GM19238 (cell line): ENCODE results near the gene CALU.

ENCODE experiments used
- DNase-seq: peaks from one replicate; pipeline ENCODE4 v3.0.0; 2011; ENCODE audit warnings: low spot score; ENCODE audit not compliant: insufficient read length

The CALU gene

DNA sequence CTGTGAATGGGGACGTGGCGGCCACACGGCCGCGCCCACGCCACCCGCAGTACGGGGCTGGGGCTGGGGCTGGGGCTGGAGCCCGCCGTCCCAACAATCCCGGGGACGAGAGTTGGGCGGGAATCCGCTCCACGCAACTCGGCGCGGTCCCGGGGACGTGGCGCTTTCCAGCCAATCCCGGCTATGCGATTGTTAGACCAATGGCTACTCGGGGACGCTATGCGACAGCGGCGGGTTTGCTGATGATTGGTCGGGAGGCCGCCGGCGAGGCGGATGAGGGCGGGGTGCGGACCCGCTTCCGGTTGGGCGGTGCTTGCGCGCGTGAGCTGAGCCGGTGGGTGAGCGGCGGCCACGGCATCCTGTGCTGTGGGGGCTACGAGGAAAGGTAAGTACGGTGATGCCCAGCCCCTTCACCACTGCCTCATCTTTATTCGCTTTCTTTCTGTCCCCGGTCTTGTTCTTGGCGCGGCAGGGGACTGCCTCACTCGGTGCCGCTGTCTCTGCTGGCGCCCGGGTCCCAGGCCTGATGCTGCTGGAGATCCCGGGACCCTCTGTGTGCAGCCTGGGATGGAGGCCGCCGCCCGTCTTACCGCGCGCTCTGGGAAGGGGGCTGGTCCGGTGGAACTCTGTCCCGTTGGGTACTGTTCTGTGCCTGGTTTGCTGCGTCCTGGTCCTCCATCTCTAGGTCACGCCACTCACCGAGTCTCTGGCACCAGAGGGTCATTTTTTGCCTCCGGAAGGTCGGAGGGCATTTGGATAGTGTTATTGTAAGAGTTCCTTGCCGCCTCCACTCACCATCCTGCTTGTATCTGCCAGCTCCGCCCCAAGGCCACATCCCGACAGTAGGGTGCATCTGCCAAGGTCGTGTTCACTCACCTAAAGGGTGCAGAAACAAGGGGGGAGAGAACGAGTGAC, at the start of gene CALU:
CALU (plus strand) TSS at position 312 of the 915 bp plus-strand sequence. CDS start 9,225 bp downstream, outside the sequence.
- peak; percentile 98 for DNase-seq

DNA sequence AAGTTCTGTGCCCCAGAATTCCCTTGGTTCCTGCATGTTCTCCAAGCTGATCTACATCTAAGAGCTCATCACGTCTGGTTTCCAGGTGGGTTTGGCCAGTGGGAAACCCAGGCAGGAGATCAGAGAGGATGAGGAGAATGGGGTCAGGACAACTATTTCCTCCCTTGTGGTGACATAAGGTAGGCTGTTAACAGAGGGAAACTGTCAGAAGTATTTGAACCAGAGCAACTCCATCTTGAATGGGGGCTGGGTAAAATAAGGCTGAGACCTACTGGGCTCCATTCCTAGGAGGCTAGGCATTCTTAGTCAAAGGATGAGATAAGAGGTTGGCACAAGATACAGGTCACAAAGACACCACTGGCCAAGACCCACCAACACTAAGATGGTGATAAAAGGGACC, 47.9 kb upstream of the CALU start:
- no peak for DNase-seq

GRCh38 chr7:128692623-128693270, 46.4 kb upstream of the CALU start:
- no peak for DNase-seq

DNA sequence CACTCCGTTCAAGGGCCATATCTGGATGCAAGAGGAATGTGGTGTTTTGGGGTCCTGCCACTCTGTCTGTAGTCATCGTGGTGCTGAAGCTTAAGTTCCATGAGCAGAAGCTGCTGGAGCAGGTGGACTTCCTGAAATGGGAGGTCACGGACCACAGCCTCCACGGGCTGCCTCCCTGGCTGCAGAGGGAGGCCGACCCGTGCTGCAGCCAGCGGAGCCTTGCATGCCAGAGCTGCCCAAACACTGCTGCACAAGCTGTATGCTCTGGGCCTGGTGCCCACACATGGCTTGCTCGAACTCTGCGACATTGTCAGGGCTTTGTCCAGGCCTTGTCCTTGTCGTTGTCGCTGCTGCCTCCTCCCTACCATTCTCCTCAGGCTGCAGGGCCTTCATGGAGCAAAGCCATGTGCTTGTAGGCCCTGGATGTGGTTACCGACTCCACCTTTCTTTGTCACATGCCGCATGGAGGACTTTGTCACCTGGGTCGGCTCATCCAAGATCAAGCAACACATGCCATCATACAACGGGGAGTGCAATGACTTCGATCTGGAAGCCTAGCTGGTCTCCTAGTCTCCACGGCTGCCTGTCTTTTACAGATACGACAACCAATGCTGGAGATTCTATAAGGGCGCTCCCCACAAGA, 45.7 kb upstream of the CALU start:
- DNase-seq = no peak

- DNase-seq = no peak
Measured at GRCh38 chr7:128694738-128695137, 44.4 kb upstream of the CALU start.

DNA sequence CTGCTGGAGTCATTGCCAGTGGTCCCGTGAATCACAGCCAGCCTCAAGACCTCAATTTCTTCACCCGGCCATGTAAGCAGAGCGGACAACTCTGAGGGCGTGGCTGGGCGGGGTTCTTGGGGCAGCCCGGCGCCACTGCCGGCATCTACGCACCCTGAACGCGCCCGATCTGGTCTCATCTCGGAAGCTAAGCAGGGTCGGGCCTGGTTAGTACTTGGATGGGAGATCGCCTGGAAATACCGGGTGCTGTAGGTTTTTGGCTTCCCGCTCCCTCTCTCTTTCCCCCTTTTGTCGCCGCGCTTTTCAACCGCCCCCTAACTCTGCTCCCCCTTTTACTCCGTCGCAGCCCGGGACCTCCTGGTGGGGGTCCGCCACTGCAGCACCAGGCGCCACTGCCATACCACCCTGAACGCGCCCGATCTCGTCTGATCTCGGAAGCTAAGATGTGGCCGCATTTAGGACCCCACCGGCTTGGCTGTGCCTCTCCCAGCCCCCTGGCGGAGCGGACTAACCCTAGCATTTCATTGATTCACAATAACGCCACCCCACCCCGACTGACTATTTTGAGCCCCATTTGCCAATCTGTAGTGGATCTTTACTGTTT, 41.8 kb upstream of the CALU start:
- DNase-seq = peak; percentile 25

DNA sequence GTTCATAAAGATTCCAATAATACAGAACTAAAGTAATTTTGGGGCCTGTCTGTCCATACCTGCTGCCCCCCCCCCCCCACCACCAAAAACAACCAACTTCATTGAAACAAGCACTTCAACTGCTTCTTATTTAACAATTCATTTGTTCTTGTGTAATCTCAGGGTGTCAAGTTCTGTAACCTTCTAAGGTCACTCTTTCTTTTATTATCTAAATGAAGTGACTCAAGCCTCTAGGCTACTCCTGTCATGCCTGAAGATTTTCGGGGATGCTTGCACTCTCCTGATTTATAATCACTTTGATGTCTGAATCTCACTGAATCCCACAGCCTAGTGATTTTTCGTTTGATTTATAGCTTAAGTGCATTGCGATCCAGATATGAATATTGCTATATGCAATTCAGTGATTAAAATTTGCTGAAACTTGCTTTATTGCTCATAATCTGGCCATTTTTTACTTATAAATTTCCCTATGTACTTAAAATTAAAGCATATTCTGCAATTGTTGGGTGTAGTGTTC, 39.9 kb upstream of the CALU start:
- DNase-seq = no peak

DNA sequence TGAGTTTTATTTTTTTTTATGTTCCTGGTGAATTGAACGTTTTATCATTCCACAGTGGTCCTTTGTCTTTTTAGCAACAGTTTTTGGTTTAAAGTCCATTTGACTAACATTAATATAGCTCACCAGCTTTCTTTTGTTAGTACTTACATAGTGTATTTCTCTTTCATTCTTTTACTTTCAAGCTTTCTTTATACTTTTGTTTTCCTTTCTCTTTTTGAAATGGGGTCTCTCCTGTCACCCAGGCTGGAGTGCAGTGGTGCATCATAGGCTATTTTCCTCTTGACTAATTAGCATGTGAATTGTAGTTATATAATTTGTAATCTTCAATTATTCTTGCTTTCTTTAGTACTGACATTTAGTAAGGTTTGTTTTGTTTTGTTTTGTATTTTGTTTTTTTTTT, 39.3 kb upstream of the CALU start:
- no peak for DNase-seq

DNA sequence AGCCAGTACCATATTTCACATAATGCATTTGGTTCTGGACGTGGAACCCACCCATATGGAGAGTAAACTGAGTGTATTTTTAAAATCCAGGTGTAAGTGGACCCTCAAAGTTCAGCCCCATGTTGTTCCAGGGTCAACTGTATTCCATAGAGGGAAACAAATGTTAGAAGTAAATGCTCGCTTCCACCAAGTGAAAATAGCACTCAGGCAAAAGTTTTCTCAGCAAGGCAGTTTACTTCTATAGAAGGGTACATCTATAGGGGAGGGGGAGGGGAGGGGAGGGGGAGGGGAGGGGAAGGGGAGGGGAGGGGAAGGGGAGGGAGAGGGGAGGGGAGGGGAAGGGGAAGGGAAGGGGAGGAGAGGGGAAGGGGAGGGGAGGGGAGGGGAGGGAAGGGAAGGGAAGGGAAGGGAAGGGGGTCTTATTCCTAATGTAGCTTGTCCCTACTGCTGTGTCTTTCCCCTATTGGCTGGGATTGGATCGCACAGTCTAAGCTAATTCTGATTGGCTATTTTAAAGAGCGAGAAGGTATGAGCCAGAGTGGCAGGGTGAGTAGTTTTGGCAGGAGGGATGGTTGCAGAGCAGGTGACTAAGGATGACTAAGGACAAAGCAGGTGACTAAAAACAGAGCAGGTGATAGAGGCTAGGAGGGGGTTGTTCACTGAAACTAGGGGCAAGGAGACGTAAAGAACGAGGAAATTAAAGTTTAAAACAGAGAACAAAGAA, 37.9 kb upstream of the CALU start:
- no peak for DNase-seq

DNA sequence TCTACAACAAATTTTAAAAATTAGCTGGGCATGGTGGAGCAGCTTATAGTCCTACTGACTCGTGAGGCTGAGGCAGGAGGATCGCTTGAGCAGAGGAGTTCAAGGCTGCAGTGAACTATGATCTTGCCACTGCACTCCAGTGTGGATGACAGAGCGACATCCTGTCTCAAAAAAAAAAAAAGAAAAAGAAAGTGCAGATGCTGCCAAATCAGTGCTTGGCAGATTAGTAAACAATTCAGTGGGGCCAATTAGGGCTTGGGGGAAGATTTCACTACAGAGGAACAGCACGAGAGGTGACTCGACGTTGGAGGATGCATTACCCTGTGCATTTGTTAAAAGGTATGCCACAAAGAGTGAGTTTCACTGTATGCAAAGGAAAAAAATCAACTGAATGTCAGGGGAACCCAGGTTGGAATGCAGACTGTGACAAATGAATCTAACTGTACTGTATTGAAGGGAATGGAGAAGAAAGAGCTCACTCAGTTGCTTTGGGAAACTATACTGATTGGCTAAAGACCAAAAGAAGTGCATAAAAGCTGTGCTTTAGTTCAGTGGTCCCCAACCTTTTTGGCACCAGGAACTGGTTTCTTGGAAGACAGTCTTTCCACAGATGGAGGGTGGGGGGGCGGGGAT, 35.4 kb upstream of the CALU start:
- DNase-seq = no peak

DNA sequence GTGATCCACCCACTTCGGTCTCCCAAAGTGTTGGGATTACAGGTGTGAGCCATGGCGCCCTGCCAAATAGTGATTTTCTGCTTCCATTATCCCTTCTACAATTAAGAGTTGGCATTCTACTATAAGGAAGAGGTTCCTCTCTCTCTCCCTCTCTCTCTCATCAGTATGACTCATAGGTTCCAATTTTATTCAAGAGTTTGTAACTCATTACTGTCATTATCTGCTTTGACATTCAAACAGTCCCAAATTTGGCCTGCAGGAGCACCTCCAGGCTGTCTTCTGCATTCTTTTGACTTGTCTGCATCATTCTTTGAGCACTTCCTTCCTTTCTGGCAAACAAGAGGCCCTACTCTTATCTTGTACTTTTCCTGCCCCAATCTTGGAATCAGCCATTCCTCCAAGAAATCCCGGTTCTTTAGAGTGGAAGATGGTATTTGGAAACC, 33.2 kb upstream of the CALU start:
- no peak for DNase-seq

GRCh38 chr7:128707752-128708151, 31.4 kb upstream of the CALU start:
- DNase-seq = no peak

GRCh38 chr7:128708235-128708634, 30.9 kb upstream of the CALU start:
- DNase-seq = no peak

DNA sequence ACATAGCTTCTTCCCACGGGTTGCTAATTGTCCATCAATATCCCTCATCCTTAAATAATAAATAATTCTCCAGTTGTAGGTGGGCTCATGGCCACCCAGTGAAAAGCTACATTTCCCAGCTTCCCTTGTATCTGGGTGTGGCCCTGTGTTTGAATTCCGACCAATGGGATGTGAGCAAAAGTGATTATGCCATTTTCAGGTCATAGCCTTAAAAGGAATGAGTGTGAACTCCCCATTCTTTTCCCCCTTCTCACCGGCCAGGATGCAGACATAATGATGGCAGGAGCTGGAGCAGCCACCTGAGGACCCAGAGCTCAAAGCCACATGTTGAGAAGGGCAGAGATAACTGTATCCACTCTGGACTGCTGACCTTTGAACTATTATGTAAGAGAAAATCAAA, 30.3 kb upstream of the CALU start:
- DNase-seq = no peak

DNA sequence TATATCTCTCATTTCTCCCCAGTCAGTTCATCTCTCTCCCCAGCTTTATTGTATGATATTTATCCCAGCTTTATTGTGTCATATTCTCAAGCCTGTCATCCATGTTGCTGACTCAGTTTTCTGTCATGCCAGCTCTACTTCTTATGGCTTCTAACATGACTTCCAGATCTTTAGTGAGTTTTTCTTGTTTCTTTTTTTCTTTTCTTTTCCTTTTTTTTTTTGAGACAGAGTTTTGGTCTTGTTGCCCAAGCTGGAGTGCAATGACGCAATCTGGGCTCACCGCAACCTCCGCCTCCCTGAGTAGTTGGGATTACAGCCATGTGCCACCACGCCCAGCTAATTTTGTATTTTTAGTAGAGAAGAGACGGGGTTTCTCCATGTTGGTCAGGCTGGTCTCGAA, 28.7 kb upstream of the CALU start:
- no peak for DNase-seq

- no peak for DNase-seq
Measured at GRCh38 chr7:128713794-128714193, 25.4 kb upstream of the CALU start.

GRCh38 chr7:128714701-128715495, 24.3 kb upstream of the CALU start:
- DNase-seq = no peak

DNA sequence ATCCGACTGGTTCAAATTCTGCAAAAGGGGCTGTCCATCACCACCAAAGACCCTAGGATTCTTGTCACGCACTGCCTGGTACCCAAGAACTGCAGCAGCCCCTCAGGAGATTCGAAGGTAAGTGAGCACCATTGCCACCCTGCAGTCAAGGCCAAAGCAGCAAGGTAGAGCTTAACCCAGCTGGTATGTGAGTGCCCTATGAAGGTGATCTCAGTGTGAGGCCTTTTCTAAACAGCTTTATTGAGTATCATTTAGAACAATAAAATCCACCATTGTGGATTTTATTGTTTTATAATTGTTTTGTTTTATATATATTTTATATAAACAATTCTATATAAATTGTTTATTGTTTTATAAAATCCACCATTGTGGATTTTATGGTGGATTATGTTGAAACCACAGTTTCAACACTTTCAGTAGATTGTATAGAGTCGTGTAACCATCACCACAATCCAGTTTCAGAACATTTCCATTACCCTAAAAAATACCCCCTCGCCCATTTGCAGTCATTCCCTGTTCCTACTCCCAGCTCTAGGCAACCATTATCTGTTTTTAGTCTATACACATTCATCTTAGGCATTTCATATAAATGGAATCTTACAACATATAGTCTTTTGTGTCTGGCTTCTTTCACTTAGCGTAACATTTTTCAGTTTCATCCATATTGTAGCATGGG, 20.1 kb upstream of the CALU start:
- DNase-seq = no peak

- no peak for DNase-seq
Measured at GRCh38 chr7:128721376-128721775, 17.8 kb upstream of the CALU start.
